SK-N-MC (cell line): Measurements from ENCODE around the gene PLD3.

Source experiments
- DNase-seq: peaks from one replicate; pipeline ENCODE4 v3.0.0-alpha.2; 2011; ENCODE audit warnings: low read depth, low spot score
- H3K27ac ChIP-seq: fragments of 200-600 bp; sonication (generic); 2 replicates; pipeline ENCODE4 v1.5.1; 2016; ENCODE audit warnings: mixed run types
- H3K36me3 ChIP-seq: fragments of 200-600 bp; sonication (generic); 2 replicates; pipeline ENCODE4 v1.6.1; 2017; ENCODE audit warnings: antibody characterized with exemption, low read length, mixed read lengths; ENCODE audit not compliant: insufficient read depth
- H3K4me3 ChIP-seq: fragments of 200-600 bp; sonication (generic); 2 replicates; pipeline ENCODE4 v1.5.1; 2016
- H3K9ac ChIP-seq: fragments of 200-600 bp; sonication (generic); 2 replicates; pipeline ENCODE4 v1.8.0; 2017; ENCODE audit warnings: mixed run types, mixed read lengths; ENCODE audit not compliant: insufficient read length
- H3K9me3 ChIP-seq: fragments of 200-600 bp; sonication (generic); 2 replicates; pipeline ENCODE4 v1.6.1; 2017; ENCODE audit warnings: low read depth, mild to moderate bottlenecking, antibody characterized with exemption, low read length, moderate library complexity, mixed read lengths
- EZH2 ChIP-seq: fragments of 200-600 bp; sonication (generic); IDR thresholded peaks from one replicate; pipeline ENCODE4 v1.6.1; 2017; ENCODE audit warnings: antibody characterized with exemption
- FOXP2 ChIP-seq: optimal IDR thresholded peaks from 2 replicates; pipeline ENCODE3; 2011; ENCODE audit warnings: mild to moderate bottlenecking, moderate library complexity; ENCODE audit not compliant: insufficient read depth; ENCODE audit errors: extremely low read length, control extremely low read depth
- POLR2AphosphoS5 ChIP-seq: IDR thresholded peaks from 2 replicates; pipeline ENCODE4 v1.6.1; 2012; ENCODE audit warnings: mild to moderate bottlenecking, low read depth, low read length, borderline replicate concordance

The PLD3 gene

GRCh38 chr19:40392894-40393517 lies 44.5 kb downstream of the PLD3 start:
- Histone ChIP-seq H3K9me3 (no peaks in the 10 kb centered on the region), H3K36me3 (no peaks in the 10 kb centered on the region), H3K4me3 (no peak overlapping the region), H3K9ac (no peak overlapping the region), H3K27ac (no peak overlapping the region)
- TF ChIP-seq FOXP2 (no peak), EZH2 (no peak), POLR2AphosphoS5 (no peak)
- DNase-seq: no peak

- Histone ChIP-seq H3K4me3 (no peak overlapping the region), H3K9me3 (no peaks in the 10 kb centered on the region), H3K9ac (no peak overlapping the region), H3K27ac (no peak overlapping the region), H3K36me3 (no peaks in the 10 kb centered on the region)
- TF ChIP-seq POLR2AphosphoS5 (no peak), FOXP2 (no peak), EZH2 (no peak)
- no peak for DNase-seq
Measured at GRCh38 chr19:40393894-40394815, 45.7 kb downstream of the PLD3 start.

- DNase-seq: no peak
- no peak for TF ChIP-seq POLR2AphosphoS5
- no peak overlapping the region for H3K9ac ChIP-seq
Measured at GRCh38 chr19:40394816-40395210, 46.3 kb downstream of the PLD3 start.

GRCh38 chr19:40395956-40396355 lies 47.5 kb downstream of the PLD3 start:
- Histone ChIP-seq H3K4me3 (no peak overlapping the region), H3K27ac (no peak overlapping the region)
- TF ChIP-seq POLR2AphosphoS5: no peak
- TF ChIP-seq EZH2: no peak
- no peak for TF ChIP-seq FOXP2

More at GRCh38 chr19:40394816-40395210, 46.3 kb downstream of the PLD3 start:
- H3K9me3 ChIP-seq: no peaks in the 10 kb centered on the region
- H3K4me3 ChIP-seq: no peak overlapping the region
- no peaks in the 10 kb centered on the region for H3K36me3 ChIP-seq
- H3K27ac ChIP-seq: no peak overlapping the region

GRCh38 chr19:40396886-40397567 lies 48.5 kb downstream of the PLD3 start:
- no peak for DNase-seq
- no peaks in the 10 kb centered on the region for H3K9me3 ChIP-seq

More at GRCh38 chr19:40395956-40396355, 47.5 kb downstream of the PLD3 start:
- Histone ChIP-seq H3K9me3 (no peaks in the 10 kb centered on the region), H3K36me3 (no peaks in the 10 kb centered on the region), H3K9ac (no peak overlapping the region)
- no peak for DNase-seq

GRCh38 chr19:40397568-40397906 lies 49.0 kb downstream of the PLD3 start:
- H3K9ac ChIP-seq: no peak overlapping the region
- no peaks in the 10 kb centered on the region for H3K9me3 ChIP-seq
- no peak overlapping the region for H3K4me3 ChIP-seq
- H3K27ac ChIP-seq: no peak overlapping the region
- H3K36me3 ChIP-seq: no peaks in the 10 kb centered on the region
- TF ChIP-seq EZH2: no peak
- no peak for TF ChIP-seq FOXP2
- TF ChIP-seq POLR2AphosphoS5: no peak
- no peak for DNase-seq

More at GRCh38 chr19:40396886-40397567, 48.5 kb downstream of the PLD3 start:
- Histone ChIP-seq H3K36me3 (no peaks in the 10 kb centered on the region), H3K4me3 (no peak overlapping the region), H3K27ac (no peak overlapping the region), H3K9ac (no peak overlapping the region)
- TF ChIP-seq EZH2 (no peak), POLR2AphosphoS5 (no peak), FOXP2 (no peak)

GRCh38 chr19:40398417-40399131 lies 50.1 kb downstream of the PLD3 start:
- Histone ChIP-seq H3K27ac (no peak overlapping the region), H3K9me3 (no peaks in the 10 kb centered on the region), H3K36me3 (no peaks in the 10 kb centered on the region), H3K4me3 (no peak overlapping the region), H3K9ac (no peak overlapping the region)
- no peak for DNase-seq
- TF ChIP-seq POLR2AphosphoS5 (no peak), FOXP2 (no peak), EZH2 (no peak)

GRCh38 chr19:40400559-40400958 lies 52.1 kb downstream of the PLD3 start:
- TF ChIP-seq EZH2 (no peak), POLR2AphosphoS5 (no peak), FOXP2 (no peak)
- DNase-seq: no peak
- H3K36me3 ChIP-seq: no peaks in the 10 kb centered on the region
- H3K27ac ChIP-seq: no peak overlapping the region
- no peak overlapping the region for H3K9ac ChIP-seq
- no peak overlapping the region for H3K4me3 ChIP-seq
- H3K9me3 ChIP-seq: no peaks in the 10 kb centered on the region
